Hepatocyte (in vitro differentiated cells): ENCODE data around the gene GPR22.

ENCODE experiments used
- EZH2 ChIP-seq: fragments of 200-600 bp; sonication (generic); IDR thresholded peaks from 2 replicates; pipeline ENCODE4 v1.6.1; 2016; ENCODE audit warnings: antibody characterized with exemption, mild to moderate bottlenecking, borderline replicate concordance
- EZH2phosphoT487 ChIP-seq: fragments of 200-600 bp; sonication (generic); IDR thresholded peaks from one replicate; pipeline ENCODE4 v1.6.1; 2018; ENCODE audit warnings: antibody characterized with exemption, mild to moderate bottlenecking, low read depth, moderate library complexity; ENCODE audit not compliant: unreplicated experiment, severe bottlenecking
- TF ChIP-seq, protein P1 (sequence below): fragments of 200-600 bp; sonication (generic); IDR thresholded peaks from 2 replicates; pipeline ENCODE4 v1.5.1; 2016; ENCODE audit warnings: antibody characterized with exemption, mild to moderate bottlenecking; ENCODE audit not compliant: poor library complexity

DNA sequence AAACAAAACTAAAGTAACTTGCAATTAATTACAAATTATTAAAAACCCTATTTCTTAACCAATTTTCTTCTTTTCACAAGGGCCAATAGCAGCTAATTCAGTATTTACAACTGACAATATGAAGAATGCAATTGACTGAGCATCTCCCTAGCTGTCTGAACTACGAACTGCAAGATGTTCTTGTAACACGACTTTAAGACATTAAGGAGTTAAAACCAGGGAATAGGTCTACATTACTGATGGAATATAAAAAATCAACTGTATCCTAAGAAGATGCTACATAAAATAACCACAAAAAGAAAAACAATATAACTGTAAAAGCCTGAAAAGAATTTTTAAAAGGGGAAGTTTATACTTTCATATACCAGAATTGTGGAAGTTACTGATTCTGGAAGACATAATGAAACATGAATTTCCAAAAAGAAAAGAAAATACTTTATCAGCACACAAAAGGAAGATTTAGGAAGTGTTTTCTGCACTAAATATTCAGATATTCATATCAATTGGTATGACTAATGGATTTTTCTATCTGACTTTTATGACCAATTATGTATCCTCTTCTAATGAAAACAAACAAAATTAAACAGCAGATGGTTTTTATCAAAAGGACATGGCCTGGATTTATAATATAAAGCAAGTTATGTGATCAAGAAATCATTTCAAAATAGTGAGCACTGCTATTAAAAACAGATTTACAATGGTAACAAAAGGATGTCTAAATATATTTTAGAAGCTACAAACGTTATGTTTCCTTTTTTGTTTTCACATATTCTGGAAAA is 1.6 kb downstream of the GPR22 start:
- TF ChIP-seq, protein P1, sequence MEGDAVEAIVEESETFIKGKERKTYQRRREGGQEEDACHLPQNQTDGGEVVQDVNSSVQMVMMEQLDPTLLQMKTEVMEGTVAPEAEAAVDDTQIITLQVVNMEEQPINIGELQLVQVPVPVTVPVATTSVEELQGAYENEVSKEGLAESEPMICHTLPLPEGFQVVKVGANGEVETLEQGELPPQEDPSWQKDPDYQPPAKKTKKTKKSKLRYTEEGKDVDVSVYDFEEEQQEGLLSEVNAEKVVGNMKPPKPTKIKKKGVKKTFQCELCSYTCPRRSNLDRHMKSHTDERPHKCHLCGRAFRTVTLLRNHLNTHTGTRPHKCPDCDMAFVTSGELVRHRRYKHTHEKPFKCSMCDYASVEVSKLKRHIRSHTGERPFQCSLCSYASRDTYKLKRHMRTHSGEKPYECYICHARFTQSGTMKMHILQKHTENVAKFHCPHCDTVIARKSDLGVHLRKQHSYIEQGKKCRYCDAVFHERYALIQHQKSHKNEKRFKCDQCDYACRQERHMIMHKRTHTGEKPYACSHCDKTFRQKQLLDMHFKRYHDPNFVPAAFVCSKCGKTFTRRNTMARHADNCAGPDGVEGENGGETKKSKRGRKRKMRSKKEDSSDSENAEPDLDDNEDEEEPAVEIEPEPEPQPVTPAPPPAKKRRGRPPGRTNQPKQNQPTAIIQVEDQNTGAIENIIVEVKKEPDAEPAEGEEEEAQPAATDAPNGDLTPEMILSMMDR = no peak
- no peak for TF ChIP-seq EZH2phosphoT487
- no peak for TF ChIP-seq EZH2
